ENCODE data around the gene APOL3.
A peak's percentile ranks its signal among the peaks of the same experiment; 100 is the strongest.

DNA sequence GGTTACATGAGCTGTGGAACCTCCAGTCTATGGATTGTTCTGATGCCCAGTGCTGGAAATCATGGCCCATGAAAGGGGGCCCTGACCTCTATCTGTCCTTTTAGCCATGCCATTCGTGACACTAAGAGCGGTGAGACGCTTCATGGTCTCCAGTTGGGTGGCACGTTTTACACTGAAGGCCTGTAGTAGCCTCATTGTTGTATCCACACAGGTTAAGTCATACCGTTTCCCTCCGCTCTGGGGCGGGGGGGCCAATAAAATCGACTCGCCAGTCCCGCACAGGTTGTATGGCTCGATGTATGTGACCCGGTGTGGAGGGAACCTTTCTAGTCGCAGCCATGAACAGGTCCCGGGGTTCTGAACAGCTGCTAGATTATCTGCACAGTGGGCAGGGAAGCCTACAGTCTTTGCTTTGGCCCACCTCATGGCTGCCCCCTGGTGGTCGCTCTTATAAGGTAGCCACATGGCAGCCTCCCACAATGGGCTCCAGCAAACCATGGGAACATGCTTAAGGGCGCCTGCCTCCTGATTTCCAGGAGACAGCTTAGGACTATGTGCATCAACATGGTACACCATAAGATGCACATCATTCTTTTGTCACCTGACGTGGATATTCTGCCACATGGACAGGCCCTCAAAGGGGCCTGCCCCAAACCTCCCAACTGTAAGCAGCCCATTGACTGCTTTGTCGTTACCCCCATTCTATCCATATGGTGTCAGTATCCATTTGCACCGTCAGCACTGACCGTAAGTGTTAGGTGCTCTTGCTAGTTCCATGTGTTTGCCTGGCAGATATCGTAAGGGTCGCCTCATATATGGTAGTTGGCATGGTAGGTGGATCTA lies 19.7 kb upstream of the APOL3 start:
- TF ChIP-seq, protein P1, sequence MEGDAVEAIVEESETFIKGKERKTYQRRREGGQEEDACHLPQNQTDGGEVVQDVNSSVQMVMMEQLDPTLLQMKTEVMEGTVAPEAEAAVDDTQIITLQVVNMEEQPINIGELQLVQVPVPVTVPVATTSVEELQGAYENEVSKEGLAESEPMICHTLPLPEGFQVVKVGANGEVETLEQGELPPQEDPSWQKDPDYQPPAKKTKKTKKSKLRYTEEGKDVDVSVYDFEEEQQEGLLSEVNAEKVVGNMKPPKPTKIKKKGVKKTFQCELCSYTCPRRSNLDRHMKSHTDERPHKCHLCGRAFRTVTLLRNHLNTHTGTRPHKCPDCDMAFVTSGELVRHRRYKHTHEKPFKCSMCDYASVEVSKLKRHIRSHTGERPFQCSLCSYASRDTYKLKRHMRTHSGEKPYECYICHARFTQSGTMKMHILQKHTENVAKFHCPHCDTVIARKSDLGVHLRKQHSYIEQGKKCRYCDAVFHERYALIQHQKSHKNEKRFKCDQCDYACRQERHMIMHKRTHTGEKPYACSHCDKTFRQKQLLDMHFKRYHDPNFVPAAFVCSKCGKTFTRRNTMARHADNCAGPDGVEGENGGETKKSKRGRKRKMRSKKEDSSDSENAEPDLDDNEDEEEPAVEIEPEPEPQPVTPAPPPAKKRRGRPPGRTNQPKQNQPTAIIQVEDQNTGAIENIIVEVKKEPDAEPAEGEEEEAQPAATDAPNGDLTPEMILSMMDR (IDR thresholded peaks at IDR 0.05): peak; percentile 80 to 97 (median 86)
- TF ChIP-seq POLR2A (IDR thresholded peaks at IDR 0.05): no peak

Data from heart left ventricle (tissue), 13 donors.